Globus pallidus (tissue), 1 donor: ENCODE results near the gene BAHD1.

Experiments used
- DNase-seq: peaks from one replicate; pipeline ENCODE4 v3.0.0-alpha.2; 2015; ENCODE audit warnings: low spot score

The BAHD1 gene

DNA sequence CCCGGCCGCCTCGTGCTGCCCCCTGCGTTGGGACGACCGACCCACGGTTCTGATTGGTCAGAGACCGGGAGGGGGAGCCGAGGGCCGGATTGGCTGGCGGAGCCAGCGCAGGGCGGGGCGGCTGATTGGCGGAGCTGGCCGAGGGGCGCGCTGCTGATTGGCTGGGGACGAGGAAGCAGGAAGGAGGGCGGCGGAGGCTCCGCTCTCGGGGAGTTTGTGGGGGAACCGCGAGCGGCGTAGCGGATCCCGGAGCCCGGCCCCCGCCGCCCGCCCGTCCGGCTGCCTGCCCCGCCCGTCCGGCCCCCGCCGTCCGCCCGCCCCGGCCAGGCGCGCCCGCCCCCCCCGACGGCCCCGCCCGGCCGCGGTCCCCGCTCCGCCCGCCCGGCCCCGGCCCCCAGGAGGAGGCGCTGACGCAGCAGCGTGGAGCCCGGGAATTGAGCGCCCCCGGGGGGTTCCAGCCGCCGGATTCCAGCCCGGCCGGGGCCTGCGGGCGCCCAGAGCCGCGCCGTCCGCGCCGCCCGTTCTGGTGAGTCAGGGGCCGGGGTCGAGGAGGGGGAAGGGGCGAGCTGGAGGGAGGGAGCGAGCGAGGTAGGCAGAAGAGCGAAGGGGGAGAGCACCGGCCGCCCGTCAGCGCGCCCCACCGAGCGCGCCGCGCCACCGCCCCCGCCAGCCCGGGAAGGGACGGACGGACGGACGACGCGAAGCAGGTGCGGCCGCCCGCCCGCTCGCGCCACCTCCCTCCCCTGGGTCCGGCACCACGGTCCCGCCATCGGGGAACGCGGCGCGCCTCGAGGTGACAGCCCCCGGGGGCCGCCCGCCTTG lies at the start of gene BAHD1:
TSS of gene BAHD1 (plus strand) at position 211 of the 822 bp plus-strand sequence. CDS start 17,512 bp downstream, outside the sequence.
- peak; percentile 95 for DNase-seq

DNA sequence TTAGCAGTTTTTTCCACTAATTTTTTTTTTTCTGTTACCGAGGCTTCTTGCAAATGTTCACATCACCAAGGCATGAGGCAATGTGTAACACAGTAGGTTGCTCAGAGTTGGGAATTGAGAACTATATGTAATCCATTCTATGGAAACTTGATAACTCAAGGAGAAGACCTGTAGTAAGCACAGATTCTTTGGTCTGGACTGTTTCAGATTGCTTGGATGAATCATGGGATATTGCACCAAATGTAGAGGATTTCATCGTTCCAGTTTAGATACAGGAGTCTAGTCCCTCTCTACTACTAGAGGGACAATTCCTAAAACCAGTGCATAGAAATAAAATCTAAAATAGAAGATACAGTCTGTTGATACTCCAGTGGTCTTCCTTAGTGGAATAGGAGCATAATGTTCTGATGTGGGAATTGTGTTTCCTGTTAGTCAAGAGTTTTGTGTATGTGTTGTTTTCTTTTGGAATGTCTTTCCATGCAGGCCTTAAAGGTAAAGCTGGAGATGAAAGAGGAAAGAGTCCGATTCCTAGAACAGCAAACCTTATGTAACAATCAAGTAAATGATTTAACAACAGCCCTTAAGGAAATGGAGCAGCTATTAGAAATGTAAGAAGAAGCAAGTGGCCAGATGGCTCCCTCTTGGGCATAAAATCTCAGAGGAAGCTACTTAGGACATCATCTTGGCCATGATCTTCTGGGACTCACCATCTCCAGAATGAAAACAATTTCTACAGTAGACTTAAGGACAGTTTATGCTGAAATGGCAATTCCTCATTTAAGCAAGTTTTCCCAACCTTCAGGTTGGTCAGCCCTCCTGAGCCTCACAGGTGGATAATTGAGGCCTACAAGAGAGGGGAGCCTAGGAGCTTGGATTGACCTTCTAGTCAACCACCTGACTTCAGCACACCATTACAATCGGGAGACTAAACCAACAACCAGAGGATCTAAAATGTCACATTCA lies 47.5 kb upstream of the BAHD1 start:
- DNase-seq, result no peak

DNA sequence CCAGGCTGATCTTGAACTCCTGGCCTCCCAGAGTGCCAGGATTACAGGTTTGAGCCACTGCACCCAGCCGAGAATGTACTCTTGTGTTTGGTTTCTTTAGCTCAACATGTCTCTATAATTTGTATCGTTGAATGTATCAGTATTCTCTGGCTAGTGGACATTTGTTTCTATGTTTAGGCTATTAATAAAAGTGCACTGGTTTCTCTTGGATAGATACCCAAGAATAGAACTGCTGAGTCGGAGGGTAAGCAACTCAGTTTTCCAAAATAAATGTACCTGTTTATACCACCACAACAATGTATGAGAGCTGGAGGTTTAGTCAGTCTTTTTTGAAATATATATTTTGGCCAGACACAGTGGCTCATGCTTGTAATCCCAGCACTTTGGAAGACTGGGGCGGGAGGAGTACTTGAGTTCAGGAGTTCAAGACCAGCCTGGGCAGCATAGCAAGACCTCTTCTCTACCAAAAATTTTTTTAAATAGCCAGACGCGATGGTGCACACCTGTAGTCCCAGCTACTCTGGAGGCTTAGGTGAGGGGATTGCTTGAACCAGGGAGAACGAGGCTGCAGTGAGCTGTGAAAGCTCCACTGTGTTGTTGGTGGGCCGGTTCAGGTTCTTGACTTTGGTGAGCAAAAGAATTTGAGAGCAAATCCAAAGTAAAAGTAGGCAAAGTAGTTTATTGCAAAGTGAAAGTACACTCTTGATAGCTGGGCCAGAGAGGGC lies 42.9 kb upstream of the BAHD1 start:
- no peak for DNase-seq

DNA sequence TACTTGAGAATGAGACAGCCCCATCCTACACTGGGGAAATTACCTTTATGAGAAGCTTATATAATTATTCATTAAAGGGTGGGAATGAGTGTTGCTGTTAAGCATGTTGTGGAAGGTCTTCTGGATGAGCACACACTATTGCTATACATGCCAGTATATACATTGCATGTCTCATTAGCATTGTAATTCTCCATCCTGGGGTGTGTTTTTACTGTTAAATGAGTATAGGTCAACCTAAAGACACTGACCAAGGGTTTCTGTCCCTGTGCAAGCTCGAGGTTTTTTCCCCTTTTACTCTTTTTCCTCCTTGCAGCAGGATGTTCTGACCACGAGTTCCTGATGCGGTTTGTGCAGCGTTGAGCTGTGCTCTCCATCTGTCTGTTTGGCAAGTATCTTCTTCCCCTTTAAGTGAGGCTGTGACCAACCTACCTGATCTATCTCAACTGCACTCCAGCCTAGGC lies 42.3 kb upstream of the BAHD1 start:
- peak; percentile 62 for DNase-seq

DNA sequence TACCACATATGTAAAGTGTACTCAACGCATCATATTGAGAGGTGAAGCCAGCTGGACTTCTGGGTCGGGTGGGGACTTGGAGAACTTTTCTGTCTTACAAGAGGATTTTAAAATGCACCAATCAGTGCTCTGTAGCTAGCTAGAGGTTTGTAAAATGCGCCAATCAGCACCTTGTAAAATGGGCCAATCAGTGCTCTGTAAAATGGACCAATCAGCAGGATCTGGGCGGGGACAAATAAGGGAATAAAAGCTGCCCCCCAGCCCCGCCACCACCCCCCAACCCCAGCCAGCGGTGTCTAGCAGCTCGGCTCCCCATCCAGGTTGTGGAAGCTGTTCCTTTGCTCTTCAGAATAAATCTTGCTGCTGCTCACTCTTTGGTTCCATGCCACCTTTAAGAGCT lies 41.4 kb upstream of the BAHD1 start:
- no peak for DNase-seq

DNA sequence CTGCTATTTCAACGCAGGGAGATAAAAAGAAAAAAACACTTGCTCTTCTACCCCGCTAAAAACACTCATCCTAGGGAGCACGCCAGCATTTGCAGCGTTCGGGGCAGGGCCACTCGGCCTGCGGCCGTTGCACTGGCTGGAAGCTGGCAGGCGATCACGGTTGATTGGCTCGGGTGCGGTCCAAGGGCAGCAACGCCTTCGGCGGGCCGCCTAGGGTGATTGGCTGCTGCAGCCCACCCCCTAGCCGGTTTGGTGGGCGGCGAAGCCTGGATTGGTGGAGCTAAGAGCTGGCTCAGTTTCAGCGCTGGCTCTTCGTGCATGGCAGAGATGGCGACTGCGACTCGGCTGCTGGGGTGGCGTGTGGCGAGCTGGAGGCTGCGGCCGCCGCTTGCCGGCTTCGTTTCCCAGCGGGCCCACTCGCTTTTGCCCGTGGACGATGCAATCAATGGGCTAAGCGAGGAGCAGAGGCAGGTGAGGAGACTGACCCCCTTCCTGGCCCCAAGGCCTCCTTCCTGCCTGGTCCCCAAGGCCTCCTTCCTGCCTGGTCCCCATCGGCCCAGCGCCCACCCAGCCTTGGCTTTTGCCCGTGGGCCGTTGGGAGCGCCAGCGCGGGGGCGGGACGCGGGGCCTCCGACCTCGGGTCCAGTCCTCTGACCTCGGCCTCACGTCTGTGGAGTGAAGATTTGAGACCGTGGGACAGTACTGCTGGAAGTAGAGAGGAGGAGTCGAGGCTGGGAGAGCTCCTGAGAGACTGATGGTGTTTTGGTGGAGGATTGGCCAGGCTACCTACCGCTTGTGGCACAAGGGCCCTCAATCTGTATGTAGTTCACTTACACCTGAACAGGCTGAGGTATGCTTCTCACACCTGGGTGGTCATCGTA lies 35.0 kb upstream of the BAHD1 start, which contains the start of gene IVD:
TSS of gene IVD (plus strand) at position 295 of the 881 bp plus-strand sequence. CDS start at position 328, 33 bp downstream.
- peak; percentile 96 for DNase-seq

DNA sequence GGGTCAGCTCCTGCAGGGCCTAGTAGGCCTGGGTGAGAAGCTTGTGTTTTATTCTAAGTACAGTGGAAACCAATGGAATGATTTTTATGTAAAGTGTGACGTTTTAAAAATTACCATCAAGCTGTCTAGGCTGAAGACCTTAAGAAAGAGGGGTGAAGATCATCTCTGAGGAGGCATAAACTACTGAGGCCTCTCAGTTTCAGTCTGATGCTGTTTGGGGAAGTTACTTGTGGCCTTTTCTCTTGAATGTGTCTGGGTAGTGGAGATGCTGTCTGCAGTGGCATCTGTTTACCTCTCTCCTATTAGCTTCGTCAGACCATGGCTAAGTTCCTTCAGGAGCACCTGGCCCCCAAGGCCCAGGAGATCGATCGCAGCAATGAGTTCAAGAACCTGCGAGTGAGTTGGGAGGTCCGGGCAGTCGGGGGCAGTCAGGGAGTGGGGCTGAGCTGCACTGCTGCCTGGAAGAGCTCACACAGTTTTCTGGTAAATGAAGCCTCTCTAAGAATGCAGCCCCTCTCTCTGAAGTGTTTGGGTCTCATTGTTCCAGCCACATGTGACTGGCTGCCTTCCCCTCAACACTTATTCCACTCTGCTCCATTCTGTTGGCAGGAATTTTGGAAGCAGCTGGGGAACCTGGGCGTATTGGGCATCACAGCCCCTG lies 33.3 kb upstream of the BAHD1 start:
- no peak for DNase-seq

DNA sequence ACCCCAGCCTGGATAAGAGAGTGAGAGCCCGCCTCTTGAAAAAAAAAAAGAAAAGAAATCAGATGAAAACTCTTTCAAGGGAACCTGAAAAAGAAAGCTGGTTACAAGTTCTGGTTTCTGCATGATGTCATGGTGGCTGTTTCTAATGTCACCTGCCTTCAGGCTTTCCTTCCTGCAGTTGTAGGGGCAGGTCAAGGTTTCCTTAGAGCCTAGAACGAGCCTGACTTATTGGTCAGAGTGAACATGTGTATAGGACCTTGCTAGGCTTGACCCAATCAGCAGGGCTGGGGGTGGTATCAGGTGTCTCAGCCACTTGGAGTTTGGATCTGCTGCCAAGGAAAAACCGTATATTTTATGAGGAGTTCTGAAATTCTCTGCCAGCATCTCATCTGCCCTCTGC lies 31.4 kb upstream of the BAHD1 start:
- no peak for DNase-seq

DNA sequence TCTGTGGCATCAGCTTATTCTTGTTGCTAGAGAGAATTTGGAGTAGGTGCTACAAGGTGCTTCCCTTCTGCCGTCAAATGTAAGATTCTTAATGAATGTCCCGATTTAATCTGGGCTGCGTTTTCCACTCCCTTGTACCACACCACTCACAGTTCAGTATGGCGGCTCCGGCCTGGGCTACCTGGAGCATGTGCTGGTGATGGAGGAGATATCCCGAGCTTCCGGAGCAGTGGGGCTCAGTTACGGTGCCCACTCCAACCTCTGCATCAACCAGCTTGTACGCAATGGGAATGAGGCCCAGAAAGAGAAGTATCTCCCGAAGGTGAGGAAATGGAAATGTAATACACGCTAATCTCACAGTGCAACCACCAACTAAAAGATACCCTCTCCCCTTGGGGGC lies 30.3 kb upstream of the BAHD1 start:
- DNase-seq, result no peak

DNA sequence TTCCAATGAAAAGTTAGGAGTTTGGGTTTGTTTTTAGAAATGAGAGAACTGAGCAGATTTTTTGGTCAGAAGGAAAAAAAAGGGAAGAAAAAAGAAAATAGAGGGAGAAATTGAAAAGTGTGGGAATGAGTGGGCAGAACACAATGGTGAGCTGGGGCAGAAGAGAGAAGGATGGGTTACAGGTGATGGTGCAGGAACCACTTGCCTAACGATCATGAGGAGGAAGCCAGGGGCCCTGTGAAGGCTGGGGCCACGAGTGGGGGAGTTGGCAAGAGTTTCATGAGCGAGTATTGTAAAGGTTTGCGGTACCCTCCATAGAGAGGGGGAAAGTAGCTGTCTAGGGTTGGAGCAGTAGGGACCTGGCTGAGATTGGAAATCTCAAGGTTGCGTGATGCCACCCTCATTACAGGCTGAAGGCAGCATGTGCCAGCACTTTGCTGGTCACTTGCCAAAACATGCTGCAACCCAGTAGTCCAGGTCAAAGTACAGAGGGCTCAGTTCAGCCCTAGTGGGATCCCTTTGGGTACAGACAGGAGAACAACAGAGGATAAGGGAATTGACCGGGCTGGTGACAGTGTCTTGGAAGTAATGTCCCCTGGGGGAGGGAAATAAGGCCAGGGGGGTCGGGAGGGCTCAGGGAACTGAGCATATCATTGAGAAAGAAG lies 28.5 kb upstream of the BAHD1 start:
- DNase-seq, result no peak

DNA sequence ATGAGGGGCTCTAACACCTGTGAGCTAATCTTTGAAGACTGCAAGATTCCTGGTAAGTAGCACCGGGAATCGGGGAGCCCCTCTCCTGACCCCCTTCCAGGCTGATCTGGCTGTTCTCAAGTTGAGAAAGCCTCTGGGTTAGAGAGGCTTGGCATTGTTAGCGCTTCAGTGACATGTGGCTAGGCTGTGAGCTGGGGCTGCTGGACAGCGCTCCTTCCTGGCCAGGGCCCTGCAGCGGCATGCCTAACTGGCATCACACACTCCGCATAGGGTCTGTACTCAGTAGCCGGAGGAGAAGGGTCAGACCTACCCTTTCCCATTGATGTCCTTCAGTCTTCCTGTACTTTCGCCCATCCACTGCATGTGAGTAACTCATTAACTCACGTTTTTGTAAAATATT lies 27.7 kb upstream of the BAHD1 start:
- DNase-seq, result no peak

DNA sequence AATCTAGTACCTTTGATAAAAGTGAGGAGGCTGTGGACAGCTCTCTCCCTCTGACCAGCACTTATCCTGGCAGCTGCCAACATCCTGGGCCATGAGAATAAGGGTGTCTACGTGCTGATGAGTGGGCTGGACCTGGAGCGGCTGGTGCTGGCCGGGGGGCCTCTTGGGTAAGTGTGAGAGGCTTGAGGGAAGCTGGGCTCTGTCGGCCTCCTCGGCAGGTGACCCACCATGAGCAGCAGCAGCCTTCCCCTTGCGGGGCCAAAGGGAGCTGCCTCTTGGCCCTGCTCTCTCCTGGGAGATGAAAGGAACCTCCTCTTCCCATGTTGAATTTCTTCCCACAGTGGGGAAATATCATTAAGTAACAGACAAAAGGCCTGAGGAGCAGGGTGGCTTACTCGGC lies 25.9 kb upstream of the BAHD1 start:
- DNase-seq, result no peak

DNA sequence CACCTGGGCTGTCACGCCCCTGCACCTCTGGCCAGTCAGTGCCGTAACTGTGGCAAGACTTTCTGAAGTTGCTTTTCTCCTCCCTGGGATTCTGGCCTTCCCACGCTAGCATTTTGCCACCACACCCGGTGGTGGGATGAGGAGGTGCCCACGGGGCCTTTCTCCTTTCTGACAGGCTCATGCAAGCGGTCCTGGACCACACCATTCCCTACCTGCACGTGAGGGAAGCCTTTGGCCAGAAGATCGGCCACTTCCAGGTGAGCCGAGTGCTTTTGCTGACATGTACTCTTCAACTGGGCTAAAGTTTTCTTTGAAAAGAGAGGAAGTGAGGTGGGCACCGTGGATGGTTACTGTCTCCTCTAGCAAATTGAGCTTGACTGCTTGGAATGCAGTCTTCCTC lies 25.5 kb upstream of the BAHD1 start:
- DNase-seq, result no peak

DNA sequence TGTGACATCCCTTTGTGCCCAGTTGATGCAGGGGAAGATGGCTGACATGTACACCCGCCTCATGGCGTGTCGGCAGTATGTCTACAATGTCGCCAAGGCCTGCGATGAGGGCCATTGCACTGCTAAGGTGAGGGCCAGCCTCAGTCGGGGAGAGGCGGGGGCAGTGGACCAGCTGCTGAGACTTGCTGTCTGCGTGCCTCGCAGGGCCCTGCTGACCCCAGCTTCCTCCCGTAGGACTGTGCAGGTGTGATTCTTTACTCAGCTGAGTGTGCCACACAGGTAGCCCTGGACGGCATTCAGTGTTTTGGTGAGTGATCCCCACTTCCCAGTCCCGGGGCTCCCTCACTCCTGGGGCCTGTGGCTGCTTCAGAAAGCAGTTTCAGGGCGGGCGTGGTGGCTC lies 24.7 kb upstream of the BAHD1 start:
- no peak for DNase-seq

DNA sequence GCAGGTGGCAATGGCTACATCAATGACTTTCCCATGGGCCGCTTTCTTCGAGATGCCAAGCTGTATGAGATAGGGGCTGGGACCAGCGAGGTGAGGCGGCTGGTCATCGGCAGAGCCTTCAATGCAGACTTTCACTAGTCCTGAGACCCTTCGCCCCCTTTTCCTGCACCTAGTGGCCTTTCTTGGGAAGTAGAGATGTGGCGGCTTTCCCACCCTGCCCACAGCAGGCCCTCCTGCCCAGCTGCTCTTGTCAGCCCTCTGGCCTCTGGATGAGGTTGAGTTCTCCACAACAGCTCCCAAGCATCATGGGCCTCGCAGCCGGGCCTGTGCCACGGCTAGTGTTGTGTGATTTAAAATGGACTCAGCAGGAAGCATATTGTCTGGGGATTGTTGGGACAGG lies 22.6 kb upstream of the BAHD1 start:
- no peak for DNase-seq

DNA sequence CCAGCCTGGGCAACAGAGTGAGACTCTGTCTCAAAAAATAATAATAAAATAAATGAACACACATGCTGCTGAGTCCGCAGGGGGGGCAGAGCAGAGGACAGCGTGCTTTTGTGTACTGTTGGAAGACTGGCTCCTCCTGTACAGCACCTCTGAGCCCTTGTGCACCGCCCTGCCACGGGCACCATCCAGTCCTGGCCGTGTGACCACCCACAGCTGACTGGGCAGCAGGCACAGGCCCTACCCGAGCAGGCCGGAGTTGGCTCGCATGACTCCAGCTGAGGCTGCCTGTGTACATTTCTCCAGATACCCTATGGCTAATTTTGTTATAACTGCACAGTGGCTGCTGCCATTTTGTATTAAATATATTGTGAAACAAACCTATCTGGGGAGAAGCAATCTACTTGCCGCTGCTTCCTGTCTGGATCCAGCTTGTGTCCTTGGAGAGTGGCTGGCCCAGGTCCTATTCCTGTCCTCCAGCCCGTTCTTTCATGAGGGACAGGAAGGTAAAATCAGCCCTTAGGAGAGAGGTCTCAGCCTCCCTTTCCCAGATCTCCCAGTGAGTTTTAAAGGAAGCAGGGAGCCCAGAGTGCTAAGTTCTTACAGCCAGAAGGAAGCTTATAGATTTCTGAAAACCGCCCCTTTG lies 20.6 kb upstream of the BAHD1 start:
- DNase-seq, result no peak

DNA sequence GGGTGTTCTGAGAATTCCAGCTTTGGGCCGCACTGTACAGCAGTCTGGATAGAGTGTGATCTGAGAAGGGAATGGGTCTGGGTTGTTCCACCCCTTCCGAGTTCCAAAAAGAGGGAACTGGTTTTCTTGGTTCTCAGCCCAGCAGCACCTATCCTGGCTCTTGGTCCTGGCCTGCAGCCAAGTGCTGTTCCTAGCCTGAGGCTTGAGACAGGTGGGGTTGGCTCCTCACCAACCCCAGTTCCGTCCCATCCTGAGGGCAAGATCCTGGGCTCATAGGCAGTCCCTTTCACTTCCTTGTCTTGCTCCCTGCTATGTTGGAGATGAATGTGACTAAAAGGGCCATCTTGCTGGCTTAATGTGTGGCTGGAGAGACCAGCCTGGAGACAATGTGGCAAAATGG lies 20.0 kb upstream of the BAHD1 start:
- DNase-seq, result no peak

DNA sequence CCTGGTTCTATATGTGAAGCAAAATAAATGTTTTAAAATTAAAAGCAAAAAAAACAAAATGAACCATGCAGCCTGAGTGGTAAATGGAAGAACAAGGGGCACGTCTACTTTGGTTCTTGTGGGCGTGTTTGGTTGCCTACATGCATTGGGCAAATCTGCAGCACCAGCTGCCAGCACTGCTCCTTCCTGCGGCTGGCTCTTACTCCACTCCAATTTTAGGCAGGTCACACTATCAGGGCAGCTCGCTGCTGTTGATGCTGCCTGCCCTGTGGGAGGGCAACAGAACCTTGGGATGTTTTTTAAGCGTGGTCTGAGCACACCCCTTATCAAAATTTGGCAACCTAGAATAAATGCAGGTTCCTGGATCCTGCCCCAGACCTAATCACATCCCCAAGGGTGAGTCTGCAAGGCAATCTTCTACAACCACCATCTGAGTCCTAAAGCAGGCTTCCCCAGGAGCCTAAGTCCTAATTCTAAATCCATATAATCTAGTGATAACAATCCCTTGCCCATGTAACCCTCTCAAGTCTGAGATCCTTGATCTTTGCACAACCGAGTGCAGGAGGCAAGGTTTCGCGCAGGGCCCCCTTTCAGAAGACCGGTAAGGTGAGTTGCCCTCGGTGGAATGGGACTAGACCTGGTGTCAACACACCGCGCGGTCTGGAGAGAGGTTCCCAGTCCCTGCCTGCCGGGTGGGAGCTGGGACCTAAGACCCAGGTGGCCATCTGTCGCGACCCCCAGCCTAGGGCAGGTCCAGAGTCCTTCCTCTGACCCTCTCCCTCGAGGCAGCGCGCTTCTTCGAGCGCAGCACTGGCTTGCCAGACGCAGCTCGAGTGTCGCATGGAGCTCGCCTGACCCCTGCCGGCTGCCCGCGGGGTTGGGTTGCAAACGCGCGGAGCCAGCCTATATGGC lies 19.3 kb upstream of the BAHD1 start:
- DNase-seq, result peak; percentile 53
